WTC11 (cell line): Measurements from ENCODE around the gene RHOV.

ENCODE experiments used
- GABPB1 ChIP-seq: sonication (generic); formaldehyde crosslinking; IDR thresholded peaks from 2 replicates; pipeline ENCODE4 v1.8.1; 2023; ENCODE audit warnings: mild to moderate bottlenecking, missing genetic modification reagents
- IRF2 ChIP-seq: sonication (generic); formaldehyde crosslinking; IDR thresholded peaks from 2 replicates; pipeline ENCODE4 v1.8.0; 2022; ENCODE audit warnings: low read depth, missing genetic modification reagents, borderline replicate concordance
- NR3C1 ChIP-seq: sonication (generic); formaldehyde crosslinking; conservative IDR thresholded peaks from 2 replicates; pipeline ENCODE4 v1.8.1; 2023; ENCODE audit warnings: low read depth, mild to moderate bottlenecking, missing genetic modification reagents
- SP1 ChIP-seq: sonication (generic); formaldehyde crosslinking; conservative IDR thresholded peaks from 2 replicates; pipeline ENCODE4 v1.8.1; 2022; ENCODE audit warnings: missing genetic modification reagents
- TEAD4 ChIP-seq: sonication (generic); formaldehyde crosslinking; IDR thresholded peaks from 2 replicates; pipeline ENCODE4 v1.8.0; 2022; ENCODE audit warnings: mild to moderate bottlenecking, missing genetic modification reagents
- ZNF138 ChIP-seq: sonication (generic); formaldehyde crosslinking; conservative IDR thresholded peaks from 2 replicates; pipeline ENCODE4 v1.8.1; 2022; ENCODE audit warnings: mild to moderate bottlenecking, moderate library complexity, missing genetic modification reagents
- ZNF232 ChIP-seq: sonication (generic); formaldehyde crosslinking; IDR thresholded peaks from 2 replicates; pipeline ENCODE4 v1.8.0; 2022; ENCODE audit warnings: mild to moderate bottlenecking, missing genetic modification reagents
- TF ChIP-seq, protein P1 (sequence below): sonication (generic); formaldehyde crosslinking; IDR thresholded peaks from 2 replicates; pipeline ENCODE4 v1.8.0; 2022; ENCODE audit warnings: mild to moderate bottlenecking, missing genetic modification reagents
- TF ChIP-seq, protein P2 (sequence below): fragments of 200-600 bp; IDR thresholded peaks from 2 replicates; pipeline ENCODE4 v1.8.0; 2022; ENCODE audit warnings: antibody characterized with exemption
- TF ChIP-seq, protein P3 (sequence below): sonication (generic); formaldehyde crosslinking; IDR thresholded peaks from 2 replicates; pipeline ENCODE4 v1.8.1; 2023; ENCODE audit warnings: mild to moderate bottlenecking, missing genetic modification reagents
- TF ChIP-seq, protein P4 (sequence below): fragments of 250-450 bp; sonication (Bioruptor Pico); IDR thresholded peaks from 2 replicates; pipeline ENCODE4 v1.9.0; 2021; ENCODE audit warnings: mild to moderate bottlenecking, borderline replicate concordance
- TF ChIP-seq, protein P5 (sequence below): sonication (generic); formaldehyde crosslinking; IDR thresholded peaks from 2 replicates; pipeline ENCODE4 v1.8.1; 2023; ENCODE audit warnings: mild to moderate bottlenecking, missing genetic modification reagents, moderate library complexity
- TF ChIP-seq, protein P6 (sequence below): sonication (generic); formaldehyde crosslinking; IDR thresholded peaks from 2 replicates; pipeline ENCODE4 v1.8.1; 2022; ENCODE audit warnings: low read depth, mild to moderate bottlenecking, moderate library complexity, missing genetic modification reagents, borderline replicate concordance
- TF ChIP-seq, protein P7 (sequence below): sonication (generic); formaldehyde crosslinking; IDR thresholded peaks from 2 replicates; pipeline ENCODE4 v1.8.1; 2022; ENCODE audit warnings: low read depth, missing genetic modification reagents, borderline replicate concordance

DNA sequence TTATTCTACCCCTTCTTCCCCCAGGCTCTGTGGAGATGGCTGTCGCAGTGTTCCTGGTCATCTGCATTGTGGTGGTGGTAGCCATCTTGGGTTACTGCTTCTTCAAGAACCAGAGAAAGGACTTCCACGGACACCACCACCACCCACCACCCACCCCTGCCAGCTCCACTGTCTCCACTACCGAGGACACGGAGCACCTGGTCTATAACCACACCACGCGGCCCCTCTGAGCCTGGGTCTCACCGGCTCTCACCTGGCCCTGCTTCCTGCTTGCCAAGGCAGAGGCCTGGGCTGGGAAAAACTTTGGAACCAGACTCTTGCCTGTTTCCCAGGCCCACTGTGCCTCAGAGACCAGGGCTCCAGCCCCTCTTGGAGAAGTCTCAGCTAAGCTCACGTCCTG lies 17.3 kb downstream of the RHOV start:
- TF ChIP-seq, protein P1, sequence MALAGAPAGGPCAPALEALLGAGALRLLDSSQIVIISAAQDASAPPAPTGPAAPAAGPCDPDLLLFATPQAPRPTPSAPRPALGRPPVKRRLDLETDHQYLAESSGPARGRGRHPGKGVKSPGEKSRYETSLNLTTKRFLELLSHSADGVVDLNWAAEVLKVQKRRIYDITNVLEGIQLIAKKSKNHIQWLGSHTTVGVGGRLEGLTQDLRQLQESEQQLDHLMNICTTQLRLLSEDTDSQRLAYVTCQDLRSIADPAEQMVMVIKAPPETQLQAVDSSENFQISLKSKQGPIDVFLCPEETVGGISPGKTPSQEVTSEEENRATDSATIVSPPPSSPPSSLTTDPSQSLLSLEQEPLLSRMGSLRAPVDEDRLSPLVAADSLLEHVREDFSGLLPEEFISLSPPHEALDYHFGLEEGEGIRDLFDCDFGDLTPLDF (CRISPR knock-in tag): no peak
- TF ChIP-seq, protein P2, sequence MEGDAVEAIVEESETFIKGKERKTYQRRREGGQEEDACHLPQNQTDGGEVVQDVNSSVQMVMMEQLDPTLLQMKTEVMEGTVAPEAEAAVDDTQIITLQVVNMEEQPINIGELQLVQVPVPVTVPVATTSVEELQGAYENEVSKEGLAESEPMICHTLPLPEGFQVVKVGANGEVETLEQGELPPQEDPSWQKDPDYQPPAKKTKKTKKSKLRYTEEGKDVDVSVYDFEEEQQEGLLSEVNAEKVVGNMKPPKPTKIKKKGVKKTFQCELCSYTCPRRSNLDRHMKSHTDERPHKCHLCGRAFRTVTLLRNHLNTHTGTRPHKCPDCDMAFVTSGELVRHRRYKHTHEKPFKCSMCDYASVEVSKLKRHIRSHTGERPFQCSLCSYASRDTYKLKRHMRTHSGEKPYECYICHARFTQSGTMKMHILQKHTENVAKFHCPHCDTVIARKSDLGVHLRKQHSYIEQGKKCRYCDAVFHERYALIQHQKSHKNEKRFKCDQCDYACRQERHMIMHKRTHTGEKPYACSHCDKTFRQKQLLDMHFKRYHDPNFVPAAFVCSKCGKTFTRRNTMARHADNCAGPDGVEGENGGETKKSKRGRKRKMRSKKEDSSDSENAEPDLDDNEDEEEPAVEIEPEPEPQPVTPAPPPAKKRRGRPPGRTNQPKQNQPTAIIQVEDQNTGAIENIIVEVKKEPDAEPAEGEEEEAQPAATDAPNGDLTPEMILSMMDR: no peak
- TF ChIP-seq ZNF138 (CRISPR knock-in tag) (no peak), TEAD4 (no peak), ZNF232 (CRISPR knock-in tag) (no peak), SP1 (CRISPR knock-in tag) (no peak), GABPB1 (no peak), IRF2 (no peak), NR3C1 (CRISPR knock-in tag) (no peak)
- TF ChIP-seq, protein P3, sequence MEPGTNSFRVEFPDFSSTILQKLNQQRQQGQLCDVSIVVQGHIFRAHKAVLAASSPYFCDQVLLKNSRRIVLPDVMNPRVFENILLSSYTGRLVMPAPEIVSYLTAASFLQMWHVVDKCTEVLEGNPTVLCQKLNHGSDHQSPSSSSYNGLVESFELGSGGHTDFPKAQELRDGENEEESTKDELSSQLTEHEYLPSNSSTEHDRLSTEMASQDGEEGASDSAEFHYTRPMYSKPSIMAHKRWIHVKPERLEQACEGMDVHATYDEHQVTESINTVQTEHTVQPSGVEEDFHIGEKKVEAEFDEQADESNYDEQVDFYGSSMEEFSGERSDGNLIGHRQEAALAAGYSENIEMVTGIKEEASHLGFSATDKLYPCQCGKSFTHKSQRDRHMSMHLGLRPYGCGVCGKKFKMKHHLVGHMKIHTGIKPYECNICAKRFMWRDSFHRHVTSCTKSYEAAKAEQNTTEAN (CRISPR knock-in tag): no peak
- TF ChIP-seq, protein P4, sequence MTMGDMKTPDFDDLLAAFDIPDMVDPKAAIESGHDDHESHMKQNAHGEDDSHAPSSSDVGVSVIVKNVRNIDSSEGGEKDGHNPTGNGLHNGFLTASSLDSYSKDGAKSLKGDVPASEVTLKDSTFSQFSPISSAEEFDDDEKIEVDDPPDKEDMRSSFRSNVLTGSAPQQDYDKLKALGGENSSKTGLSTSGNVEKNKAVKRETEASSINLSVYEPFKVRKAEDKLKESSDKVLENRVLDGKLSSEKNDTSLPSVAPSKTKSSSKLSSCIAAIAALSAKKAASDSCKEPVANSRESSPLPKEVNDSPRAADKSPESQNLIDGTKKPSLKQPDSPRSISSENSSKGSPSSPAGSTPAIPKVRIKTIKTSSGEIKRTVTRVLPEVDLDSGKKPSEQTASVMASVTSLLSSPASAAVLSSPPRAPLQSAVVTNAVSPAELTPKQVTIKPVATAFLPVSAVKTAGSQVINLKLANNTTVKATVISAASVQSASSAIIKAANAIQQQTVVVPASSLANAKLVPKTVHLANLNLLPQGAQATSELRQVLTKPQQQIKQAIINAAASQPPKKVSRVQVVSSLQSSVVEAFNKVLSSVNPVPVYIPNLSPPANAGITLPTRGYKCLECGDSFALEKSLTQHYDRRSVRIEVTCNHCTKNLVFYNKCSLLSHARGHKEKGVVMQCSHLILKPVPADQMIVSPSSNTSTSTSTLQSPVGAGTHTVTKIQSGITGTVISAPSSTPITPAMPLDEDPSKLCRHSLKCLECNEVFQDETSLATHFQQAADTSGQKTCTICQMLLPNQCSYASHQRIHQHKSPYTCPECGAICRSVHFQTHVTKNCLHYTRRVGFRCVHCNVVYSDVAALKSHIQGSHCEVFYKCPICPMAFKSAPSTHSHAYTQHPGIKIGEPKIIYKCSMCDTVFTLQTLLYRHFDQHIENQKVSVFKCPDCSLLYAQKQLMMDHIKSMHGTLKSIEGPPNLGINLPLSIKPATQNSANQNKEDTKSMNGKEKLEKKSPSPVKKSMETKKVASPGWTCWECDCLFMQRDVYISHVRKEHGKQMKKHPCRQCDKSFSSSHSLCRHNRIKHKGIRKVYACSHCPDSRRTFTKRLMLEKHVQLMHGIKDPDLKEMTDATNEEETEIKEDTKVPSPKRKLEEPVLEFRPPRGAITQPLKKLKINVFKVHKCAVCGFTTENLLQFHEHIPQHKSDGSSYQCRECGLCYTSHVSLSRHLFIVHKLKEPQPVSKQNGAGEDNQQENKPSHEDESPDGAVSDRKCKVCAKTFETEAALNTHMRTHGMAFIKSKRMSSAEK (CRISPR knock-in tag): no peak
- TF ChIP-seq, protein P5, sequence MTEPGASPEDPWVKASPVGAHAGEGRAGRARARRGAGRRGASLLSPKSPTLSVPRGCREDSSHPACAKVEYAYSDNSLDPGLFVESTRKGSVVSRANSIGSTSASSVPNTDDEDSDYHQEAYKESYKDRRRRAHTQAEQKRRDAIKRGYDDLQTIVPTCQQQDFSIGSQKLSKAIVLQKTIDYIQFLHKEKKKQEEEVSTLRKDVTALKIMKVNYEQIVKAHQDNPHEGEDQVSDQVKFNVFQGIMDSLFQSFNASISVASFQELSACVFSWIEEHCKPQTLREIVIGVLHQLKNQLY (CRISPR knock-in tag): no peak
- TF ChIP-seq, protein P6, sequence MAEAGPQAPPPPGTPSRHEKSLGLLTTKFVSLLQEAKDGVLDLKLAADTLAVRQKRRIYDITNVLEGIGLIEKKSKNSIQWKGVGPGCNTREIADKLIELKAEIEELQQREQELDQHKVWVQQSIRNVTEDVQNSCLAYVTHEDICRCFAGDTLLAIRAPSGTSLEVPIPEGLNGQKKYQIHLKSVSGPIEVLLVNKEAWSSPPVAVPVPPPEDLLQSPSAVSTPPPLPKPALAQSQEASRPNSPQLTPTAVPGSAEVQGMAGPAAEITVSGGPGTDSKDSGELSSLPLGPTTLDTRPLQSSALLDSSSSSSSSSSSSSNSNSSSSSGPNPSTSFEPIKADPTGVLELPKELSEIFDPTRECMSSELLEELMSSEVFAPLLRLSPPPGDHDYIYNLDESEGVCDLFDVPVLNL: no peak
- TF ChIP-seq, protein P7, sequence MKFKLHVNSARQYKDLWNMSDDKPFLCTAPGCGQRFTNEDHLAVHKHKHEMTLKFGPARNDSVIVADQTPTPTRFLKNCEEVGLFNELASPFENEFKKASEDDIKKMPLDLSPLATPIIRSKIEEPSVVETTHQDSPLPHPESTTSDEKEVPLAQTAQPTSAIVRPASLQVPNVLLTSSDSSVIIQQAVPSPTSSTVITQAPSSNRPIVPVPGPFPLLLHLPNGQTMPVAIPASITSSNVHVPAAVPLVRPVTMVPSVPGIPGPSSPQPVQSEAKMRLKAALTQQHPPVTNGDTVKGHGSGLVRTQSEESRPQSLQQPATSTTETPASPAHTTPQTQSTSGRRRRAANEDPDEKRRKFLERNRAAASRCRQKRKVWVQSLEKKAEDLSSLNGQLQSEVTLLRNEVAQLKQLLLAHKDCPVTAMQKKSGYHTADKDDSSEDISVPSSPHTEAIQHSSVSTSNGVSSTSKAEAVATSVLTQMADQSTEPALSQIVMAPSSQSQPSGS (CRISPR knock-in tag): no peak
